Astrocyte (in vitro differentiated cells and primary cell): ENCODE results near the gene HSD17B2.

Source experiments
- EZH2 ChIP-seq: IDR thresholded peaks from 2 replicates; pipeline ENCODE4 v1.6.1; 2012; ENCODE audit warnings: mild to moderate bottlenecking, low read length, inconsistent platforms; ENCODE audit not compliant: insufficient read depth
- TF ChIP-seq, protein P1 (sequence below): IDR thresholded peaks from 2 replicates; pipeline ENCODE4 v1.5.1; 2011; ENCODE audit warnings: low read depth, mild to moderate bottlenecking, inconsistent platforms, low read length, moderate library complexity; ENCODE audit not compliant: insufficient read depth

DNA sequence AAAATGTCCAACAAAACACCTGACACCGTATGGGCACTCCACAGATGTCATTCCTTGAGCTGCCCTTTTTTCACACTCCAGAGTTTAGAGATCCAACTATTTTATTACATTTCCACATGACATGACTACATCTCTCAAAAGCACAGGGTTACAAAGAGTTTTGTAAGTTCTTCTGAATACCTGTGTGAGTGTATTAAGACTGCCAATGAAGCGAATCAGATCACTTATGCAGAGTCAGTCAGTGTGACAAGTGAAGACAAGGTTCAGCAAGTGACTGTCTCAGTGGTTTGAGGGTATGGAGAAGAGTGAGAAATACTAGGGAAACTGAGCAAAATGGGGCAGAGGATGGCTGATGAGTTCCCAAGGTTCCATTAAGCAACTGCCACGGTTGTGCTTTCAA, 32.2 kb upstream of the HSD17B2 start:
- TF ChIP-seq, protein P1, sequence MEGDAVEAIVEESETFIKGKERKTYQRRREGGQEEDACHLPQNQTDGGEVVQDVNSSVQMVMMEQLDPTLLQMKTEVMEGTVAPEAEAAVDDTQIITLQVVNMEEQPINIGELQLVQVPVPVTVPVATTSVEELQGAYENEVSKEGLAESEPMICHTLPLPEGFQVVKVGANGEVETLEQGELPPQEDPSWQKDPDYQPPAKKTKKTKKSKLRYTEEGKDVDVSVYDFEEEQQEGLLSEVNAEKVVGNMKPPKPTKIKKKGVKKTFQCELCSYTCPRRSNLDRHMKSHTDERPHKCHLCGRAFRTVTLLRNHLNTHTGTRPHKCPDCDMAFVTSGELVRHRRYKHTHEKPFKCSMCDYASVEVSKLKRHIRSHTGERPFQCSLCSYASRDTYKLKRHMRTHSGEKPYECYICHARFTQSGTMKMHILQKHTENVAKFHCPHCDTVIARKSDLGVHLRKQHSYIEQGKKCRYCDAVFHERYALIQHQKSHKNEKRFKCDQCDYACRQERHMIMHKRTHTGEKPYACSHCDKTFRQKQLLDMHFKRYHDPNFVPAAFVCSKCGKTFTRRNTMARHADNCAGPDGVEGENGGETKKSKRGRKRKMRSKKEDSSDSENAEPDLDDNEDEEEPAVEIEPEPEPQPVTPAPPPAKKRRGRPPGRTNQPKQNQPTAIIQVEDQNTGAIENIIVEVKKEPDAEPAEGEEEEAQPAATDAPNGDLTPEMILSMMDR: no peak
- no peak for TF ChIP-seq EZH2
